ENCODE measurements around the gene CRAMP1. TPM values are rescaled to one million over a fixed set of nuclear protein-coding genes. Genes with fewer than 3 reads are reported as not detected.

The CRAMP1 gene
- total and polyA plus RNA-seq, 2 of the 8 experiments (the other 6 are each of a cell fraction or from before 2014, with no cell fraction given): 19.2 to 23.2 TPM

GRCh38 chr16:1641261-1641660 is 29.1 kb downstream of the CRAMP1 start:
- H2BK5ac ChIP-seq (ENCODE audit: low read depth, low read length): no peak overlapping the region
- H3K79me2 ChIP-seq (ENCODE audit: control insufficient read depth in 1 of 2, insufficient read depth in 2 of 2, low read length in 2 of 2): no peaks in the 10 kb centered on the region; a peak in 1 of 4 replicates
- 77% methylated on average over 12 of the region's 12 CpGs; no CpG with 5 or more reads in 1 of the 2 experiments for WGBS, 2 experiments (ENCODE audit: extremely low coverage in 1 of 2, insufficient coverage in 1 of 2, insufficient read length in 1 of 2, insufficient replicate concordance in 2 of 2, low coverage in 1 of 2, low lambda C conversion rate in 2 of 2, missing lambda C conversion rate in 1 of 2)
- no peak overlapping the region for H3K4me3 ChIP-seq (ENCODE audit: extremely low read depth in 1 of 4, insufficient read depth in 2 of 4, low read depth in 3 of 4, low read length in 4 of 4)
- no peak overlapping the region for H2AK5ac ChIP-seq (ENCODE audit: low read depth, low read length)
- no peak overlapping the region for H2BK12ac ChIP-seq (ENCODE audit: low read depth, low read length)
- no peak overlapping the region for H2AFZ ChIP-seq (ENCODE audit: low read length)
- peaks cover 19 to 45% (median 32%) of the 10 kb centered on the region in 4 experiments; a peak in 7 of 8 replicates for H3K36me3 ChIP-seq (ENCODE audit: control insufficient read depth in 2 of 4, insufficient read depth in 4 of 4, low read length in 3 of 4)
- H3K79me1 ChIP-seq (ENCODE audit: low read depth, low read length): peaks cover 5% of the 10 kb centered on the region
- H3K4me2 ChIP-seq (ENCODE audit: insufficient read depth in 1 of 2, low read depth in 2 of 2, low read length in 2 of 2): no peak overlapping the region
- H2BK20ac ChIP-seq (ENCODE audit: low read length): no peak overlapping the region
- H3K18ac ChIP-seq (ENCODE audit: extremely low read depth, low read length): no peak overlapping the region
- H3K9ac ChIP-seq (replicated peaks in 1 of 4; ENCODE audit: extremely low read depth in 1 of 4, low read depth in 3 of 4, low read length in 3 of 4): no peak overlapping the region
- ChIA-PET POLR2A (ENCODE audit: partially characterized antibody) (interaction anchor here (1.6 kb wide), 1 partner anchor 11 kb away, joined by 4 read pairs; no protein-coding TSS in a partner anchor), CTCF (ENCODE audit: partially characterized antibody) (interaction anchor here (0.5 to 1.3 kb wide), 3 partner anchors 33 to 150 kb away, joined by 3 to 5 read pairs (median 3); no protein-coding TSS in a partner anchor)
- no peak overlapping the region for H3K23ac ChIP-seq (ENCODE audit: insufficient read length)
- no peaks in the 10 kb centered on the region for H3K23me2 ChIP-seq (ENCODE audit: low read depth, low read length)
- DNase-seq (ENCODE audit: low read depth in 1 of 2, low spot score in 2 of 2): no peak
- no peak overlapping the region for H2BK15ac ChIP-seq (ENCODE audit: low read length)
- H3K14ac ChIP-seq (ENCODE audit: insufficient read length): no peak overlapping the region
- FAIRE-seq: no peak
- no peak overlapping the region for H3K4ac ChIP-seq (replicated peaks; ENCODE audit: insufficient read length, low read depth, low read length)
- H4K91ac ChIP-seq (replicated peaks; ENCODE audit: insufficient read length, low read length): no peak overlapping the region
- TF ChIP-seq CBX8 (IDR thresholded peaks at IDR 0.05; ENCODE audit: borderline replicate concordance, low read depth, low read length) (no peak), TAF7 (optimal IDR thresholded peaks at IDR 0.05; ENCODE audit: borderline replicate concordance, low read depth, low read length) (no peak), TEAD4 (IDR thresholded peaks at IDR 0.05; ENCODE audit: low read depth, low read length) (no peak), HDAC2 (IDR thresholded peaks at IDR 0.05; ENCODE audit: borderline replicate concordance in 1 of 2, low read depth in 2 of 2, low read length in 2 of 2) (no peak), BACH1 (IDR thresholded peaks at IDR 0.05; ENCODE audit: low read length) (no peak), JUND (IDR thresholded peaks at IDR 0.05; ENCODE audit: low read length) (no peak), SP4 (IDR thresholded peaks at IDR 0.05; ENCODE audit: low read length) (no peak), NRF1 (IDR thresholded peaks at IDR 0.05; ENCODE audit: low read depth, low read length) (no peak), GTF2F1 (IDR thresholded peaks at IDR 0.05; ENCODE audit: borderline replicate concordance, low read depth, low read length) (no peak), SIN3A (conservative IDR thresholded peaks at IDR 0.05 in 1 of 2, IDR thresholded peaks at IDR 0.05 in 1 of 2; ENCODE audit: low read depth in 1 of 2, low read length in 2 of 2) (no peak), ASH2L (IDR thresholded peaks at IDR 0.05; ENCODE audit: low read length) (no peak), ATF2 (IDR thresholded peaks at IDR 0.05; ENCODE audit: low read length) (no peak)
- H3K27me3 ChIP-seq (replicated peaks in 1 of 4; ENCODE audit: control insufficient read depth in 3 of 4, extremely low read depth in 1 of 4, insufficient read depth in 3 of 4, low read length in 3 of 4): no peaks in the 10 kb centered on the region
- H3K9me3 ChIP-seq (ENCODE audit: insufficient read depth in 2 of 2, low read depth in 1 of 2, low read length in 1 of 2): no peaks in the 10 kb centered on the region
- no peak overlapping the region for H2BK120ac ChIP-seq (replicated peaks; ENCODE audit: low read depth, low read length)
- H4K8ac ChIP-seq (ENCODE audit: extremely low read depth, insufficient read depth, low read length): no peak overlapping the region
- H4K20me1 ChIP-seq (replicated peaks in 1 of 2; ENCODE audit: control insufficient read depth in 1 of 2, insufficient read depth in 2 of 2, low read length in 2 of 2): peaks cover 20 to 23% of the 10 kb centered on the region in 2 experiments
- H3K27ac ChIP-seq (ENCODE audit: low read depth, low read length): no peak overlapping the region
- no peak overlapping the region for H4K5ac ChIP-seq (ENCODE audit: insufficient read length, low read depth, low read length)
- H3K56ac ChIP-seq (replicated peaks; ENCODE audit: insufficient read length, low read depth, low read length): no peak overlapping the region
- H3K4me1 ChIP-seq (replicated peaks in 1 of 4; ENCODE audit: control insufficient read depth in 3 of 4, insufficient read depth in 4 of 4, low read length in 3 of 4): peaks cover 0 to 2% (median 0%) of the 10 kb centered on the region in 4 experiments; a peak in 1 of 7 replicates
